HG03469 (cell line): ENCODE results near the gene BOLA1.
"Not testable (repeated sequence)": the region's sequence is repeated elsewhere in the genome, so short reads cannot be mapped to it uniquely, and the experiment has no call there.

ENCODE experiments used
- ATAC-seq: cut with Tn5 transposase; IDR thresholded peaks from one replicate; pipeline ENCODE4 v1.9.1; 2021; ENCODE audit warnings: mild to moderate bottlenecking, moderate library complexity, moderate number of reproducible peaks; ENCODE audit not compliant: unreplicated experiment

Gene BOLA1, protein sequence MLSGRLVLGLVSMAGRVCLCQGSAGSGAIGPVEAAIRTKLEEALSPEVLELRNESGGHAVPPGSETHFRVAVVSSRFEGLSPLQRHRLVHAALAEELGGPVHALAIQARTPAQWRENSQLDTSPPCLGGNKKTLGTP

GRCh38 chr1:149899460-149900284 is at the start of gene BOLA1:
Gene BOLA1 (plus strand): TSS chr1:149899568. CDS start chr1:149900060, 492 bp downstream.
- peak; percentile 68 for ATAC-seq

DNA sequence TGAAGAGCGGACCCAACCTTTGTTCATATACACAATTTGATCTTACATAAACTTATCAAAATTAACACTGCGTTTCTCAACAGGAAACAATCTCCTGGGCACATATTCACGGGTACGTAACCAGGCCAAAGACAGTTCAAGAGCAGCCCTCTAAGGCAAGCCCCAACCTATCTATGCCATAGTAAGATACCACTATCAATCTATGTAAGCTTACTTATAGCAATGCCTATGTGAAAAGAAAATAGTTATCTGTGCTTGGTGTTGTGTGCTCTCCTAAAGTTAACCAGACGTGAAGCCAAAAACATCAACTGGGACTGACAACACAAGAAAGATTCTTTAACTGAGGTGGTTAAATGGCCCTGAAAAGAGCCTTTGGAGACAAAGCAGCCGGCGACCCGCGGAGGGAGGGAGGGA is 49.4 kb upstream of the BOLA1 start:
- ATAC-seq: no peak

- ATAC-seq: peak; percentile 47
These were observed 48.5 kb upstream of the BOLA1 start for GRCh38 chr1:149850732-149851345.

DNA sequence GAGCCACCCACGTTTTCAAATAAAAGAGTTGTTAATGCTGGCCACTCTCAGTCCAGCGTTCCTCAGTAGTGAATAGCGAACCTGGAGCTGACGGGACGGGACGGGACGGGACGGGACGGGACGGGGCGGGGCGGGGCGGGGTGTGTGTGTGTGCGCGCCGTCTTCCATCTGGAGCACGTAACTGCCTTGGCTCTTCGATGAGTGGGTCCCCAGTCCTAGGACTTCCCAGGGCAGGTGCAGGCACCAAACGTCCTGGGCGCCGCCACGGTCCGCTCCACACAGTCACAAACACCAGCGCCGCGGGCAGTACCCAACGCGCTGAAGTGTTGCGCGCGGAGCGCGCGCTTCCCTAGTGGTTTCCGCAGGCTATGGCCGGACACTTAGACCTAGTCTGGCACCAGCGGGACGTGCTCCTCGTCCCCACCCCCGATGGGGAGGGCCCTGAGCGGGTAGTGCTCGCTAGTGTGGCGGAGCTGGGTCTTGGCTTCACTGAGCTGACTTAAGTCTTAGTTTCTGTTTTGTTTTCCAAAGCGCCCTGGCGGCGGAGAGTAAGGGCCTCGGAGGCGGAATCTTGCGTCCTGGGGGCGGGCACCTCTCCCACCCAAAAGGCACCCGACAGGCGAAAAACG is 47.7 kb upstream of the BOLA1 start:
- not testable (repeated sequence) for ATAC-seq

- not testable (repeated sequence) for ATAC-seq
These were observed 47.1 kb upstream of the BOLA1 start for GRCh38 chr1:149852263-149852662.

- not testable (repeated sequence) for ATAC-seq
These were observed 39.1 kb upstream of the BOLA1 start for GRCh38 chr1:149860271-149860670.

GRCh38 chr1:149860684-149861496 is 38.5 kb upstream of the BOLA1 start:
- peak; percentile 43 for ATAC-seq

DNA sequence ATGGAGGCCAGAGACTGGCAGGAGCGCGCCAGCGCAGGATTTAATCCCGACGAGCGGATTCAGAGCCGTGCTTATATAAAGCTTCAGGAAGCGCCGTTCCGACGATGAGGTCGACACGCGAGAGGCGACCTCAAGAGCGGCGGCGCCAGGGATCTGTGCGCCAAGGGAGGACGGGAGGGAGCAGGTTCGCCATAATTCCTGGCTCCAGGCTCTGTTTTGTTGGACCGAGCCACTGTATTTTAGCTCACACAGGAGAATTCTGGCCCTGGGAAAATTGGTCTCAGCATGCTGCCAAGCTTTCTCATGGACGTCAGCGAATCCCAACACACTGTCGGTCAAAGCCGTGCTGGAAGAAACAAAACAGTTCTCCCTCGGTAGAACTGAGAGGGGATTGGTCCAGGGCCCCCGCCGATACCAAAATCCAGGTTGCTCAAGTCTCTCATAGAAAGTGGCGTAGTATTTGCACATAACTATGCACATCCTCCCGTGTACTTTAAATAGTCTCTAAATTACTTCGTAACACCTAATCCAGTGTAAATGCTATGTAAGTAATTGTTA is 37.8 kb upstream of the BOLA1 start:
- ATAC-seq: not testable (repeated sequence)

- ATAC-seq: not testable (repeated sequence)
These were observed 32.5 kb upstream of the BOLA1 start for GRCh38 chr1:149866887-149867286.

DNA sequence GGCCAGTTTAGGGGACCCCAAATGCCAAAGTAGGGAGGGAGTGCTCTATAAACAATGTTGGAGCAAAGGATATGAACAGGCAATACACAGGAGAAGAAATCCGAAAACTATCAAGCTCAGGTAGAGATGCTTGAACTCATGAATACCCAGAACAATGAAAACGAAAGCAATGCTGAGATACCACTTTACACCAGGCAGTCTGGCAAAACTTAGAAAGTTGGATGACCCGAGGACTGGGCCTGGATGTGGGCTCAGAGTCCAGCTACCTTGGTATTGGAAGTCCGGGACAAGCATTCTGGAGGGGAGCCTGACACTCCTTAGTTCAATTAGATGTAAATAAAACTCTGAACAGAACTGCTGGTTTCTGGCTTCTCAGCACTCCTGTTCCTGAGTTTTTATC is 26.3 kb upstream of the BOLA1 start:
- not testable (repeated sequence) for ATAC-seq

DNA sequence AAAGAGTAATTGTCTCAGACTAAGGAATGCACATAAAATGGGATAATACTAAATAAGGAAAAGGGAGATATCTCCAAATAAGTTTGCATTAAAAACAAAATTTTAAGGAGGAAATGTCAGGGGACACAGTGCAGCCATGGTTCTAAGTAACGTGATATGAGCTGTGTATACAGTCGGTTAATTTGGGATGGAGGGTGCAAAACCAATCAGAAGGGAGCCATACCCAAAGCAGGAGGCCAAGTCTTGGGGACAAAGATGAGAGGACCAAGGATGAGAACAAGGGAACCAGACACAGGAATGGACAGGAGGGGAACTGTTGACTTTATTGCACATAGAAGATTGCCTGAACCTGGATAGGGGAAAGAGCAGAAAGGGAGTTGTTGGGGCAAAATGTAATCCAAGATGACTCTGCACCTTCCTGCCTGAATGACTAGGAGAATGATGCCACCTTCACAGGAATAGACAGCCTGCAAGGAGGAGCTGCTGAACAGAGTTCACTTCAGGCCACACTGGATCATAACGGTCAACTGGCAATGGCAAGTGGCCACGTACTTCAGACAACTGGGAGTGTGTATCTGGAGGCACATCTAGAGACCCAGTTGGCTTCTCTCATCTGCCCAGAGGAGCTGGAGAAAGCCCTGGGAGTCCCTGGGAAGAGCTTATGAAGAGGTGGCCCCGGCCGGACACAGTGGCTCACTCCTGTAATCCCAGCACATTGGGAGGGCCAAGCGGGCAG is 22.0 kb upstream of the BOLA1 start:
- ATAC-seq: no peak

GRCh38 chr1:149879556-149879955 is 19.8 kb upstream of the BOLA1 start:
- ATAC-seq: no peak

GRCh38 chr1:149881876-149882275 is 17.5 kb upstream of the BOLA1 start:
- no peak for ATAC-seq

GRCh38 chr1:149883598-149884247 is 15.6 kb upstream of the BOLA1 start:
- ATAC-seq: no peak

DNA sequence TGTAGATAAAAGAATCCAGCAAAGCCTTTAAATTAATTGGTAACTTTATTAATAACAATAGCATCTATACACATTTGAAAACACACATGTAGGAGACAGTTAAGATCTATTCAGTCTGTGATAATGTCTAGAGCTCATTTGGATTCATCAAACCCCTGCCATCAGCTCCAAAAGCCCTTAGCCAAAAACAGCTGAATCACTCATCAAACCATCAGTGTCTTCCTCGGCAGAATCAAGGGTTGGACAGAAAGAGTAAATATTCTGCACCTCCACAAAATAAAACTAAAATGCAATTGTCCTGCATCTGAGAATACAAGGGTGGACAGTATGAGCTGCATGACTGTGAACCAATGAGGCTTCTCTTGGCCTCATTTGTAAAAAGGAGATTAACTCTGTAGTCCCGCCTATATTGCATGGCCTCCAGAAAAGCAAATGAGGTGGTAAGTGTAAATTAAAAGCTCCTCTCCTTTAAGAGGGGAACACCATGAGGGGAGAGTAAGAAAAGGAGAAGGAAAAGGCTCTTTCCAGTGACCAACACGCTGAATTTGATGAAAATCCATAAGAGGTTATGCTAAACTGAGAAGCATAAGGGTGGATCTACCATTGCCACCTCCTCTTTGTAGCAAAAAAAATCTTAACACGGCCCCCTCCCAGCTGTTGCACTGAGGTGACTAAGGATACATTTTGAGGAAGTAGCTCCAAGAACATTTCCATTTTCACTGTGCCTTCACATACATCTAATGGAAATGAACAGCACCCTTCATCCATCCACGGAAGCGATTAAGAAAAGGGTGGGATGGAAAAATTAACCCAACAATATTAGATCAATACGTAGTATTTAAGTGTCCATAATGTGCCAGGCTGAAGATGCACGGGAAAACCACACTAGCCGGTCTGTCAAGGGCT is 14.7 kb upstream of the BOLA1 start:
- ATAC-seq: no peak

DNA sequence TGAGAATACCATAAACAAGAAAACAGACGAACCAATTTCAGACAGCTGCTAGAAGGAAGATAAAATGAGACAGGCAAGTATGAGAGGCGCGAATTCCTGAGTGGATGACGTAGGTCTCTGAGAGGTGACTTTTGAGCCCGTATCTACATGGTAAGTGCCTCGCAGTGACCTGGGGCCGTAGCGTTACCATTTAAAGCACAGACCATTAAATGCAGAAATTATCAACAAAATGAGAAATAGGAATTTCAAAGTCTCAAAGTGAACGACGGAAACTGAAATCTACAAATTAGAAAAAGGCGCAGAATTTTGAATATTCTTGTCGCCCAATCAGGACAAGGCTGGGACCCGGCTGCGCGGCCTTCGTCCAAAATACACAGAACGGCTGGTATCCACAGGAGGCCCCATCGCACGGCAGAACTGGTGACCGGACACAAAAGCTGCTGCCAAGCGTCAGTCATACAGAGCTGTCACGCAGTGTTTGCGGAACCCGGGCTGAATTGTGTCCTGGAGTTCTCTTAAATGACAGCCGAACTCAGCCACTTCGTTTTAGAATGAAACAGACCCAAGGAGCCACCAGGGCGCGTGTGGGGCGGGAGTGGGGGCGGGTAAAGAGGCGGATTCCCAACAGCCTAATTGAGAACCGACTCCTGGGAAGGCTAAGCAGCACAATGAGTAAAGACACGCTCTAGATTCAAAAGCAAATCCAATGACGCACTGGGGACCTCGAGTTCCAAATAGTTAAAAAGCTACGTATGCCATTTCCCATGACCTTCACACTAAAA is 13.8 kb upstream of the BOLA1 start:
- no peak for ATAC-seq

DNA sequence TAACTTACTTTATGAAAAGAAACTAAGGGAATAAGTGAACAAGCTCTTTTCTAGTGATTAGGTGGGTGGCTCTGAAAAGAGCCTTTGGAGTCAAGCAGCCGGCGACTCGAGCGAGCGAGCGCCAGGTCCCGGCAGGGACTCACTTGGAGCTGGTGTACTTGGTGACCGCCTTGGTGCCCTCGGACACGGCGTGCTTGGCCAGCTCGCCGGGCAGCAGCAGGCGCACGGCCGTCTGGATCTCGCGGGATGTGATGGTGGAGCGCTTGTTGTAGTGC is 13.3 kb upstream of the BOLA1 start:
- not testable (repeated sequence) for ATAC-seq
